Measurements from ENCODE around the gene HDAC9. TPM values are rescaled to one million over a fixed set of nuclear protein-coding genes. Genes with fewer than 3 reads are reported as not detected.

HDAC9 gene
- polyA plus RNA-seq, 2 of the 4 experiments (the other 2 are of a cell fraction): 0.05 to 0.26 TPM

DNA sequence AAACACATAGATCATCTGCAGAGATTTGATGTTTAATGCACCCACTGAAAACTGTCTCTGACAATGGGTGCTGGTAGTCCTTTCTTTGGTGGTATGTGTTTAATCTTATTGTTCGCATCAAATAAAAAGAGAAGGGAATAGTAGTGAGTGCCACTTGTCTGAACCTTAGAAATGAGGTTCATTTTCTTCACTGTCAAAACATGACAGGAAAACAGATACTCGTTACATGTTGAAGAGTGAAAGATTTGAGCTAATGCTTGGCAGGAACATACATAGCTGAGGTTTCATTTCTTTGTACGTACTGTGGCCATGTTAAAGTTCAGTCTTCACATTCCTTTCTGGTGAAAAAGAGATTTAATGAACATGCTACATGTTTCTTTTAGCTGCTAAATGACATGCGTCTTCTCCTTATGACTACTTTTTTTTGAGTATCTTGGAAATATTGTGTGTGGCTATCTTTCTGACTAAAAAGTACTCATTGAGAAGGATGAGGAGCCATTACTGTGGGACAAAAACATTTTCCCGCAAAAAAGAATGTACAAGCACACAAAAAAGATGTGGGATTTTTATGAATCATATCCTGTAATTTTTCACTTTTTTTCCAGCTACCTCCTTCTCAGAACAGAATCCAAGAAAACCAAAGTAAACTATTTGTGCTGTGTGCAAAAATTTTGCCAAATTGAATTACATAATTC is 513.8 kb downstream of the HDAC9 start (continued):
- no peak for TF ChIP-seq RFX5 (IDR thresholded peaks at IDR 0.05)
- TF ChIP-seq NFE2L2 (conservative IDR thresholded peaks at IDR 0.05; ENCODE audit: low read length): no peak
- no peak for TF ChIP-seq FOSB (CRISPR knock-in tag; IDR thresholded peaks at IDR 0.05)
- no peak for TF ChIP-seq FOXS1 (CRISPR knock-in tag; IDR thresholded peaks at IDR 0.05)
- no peak for TF ChIP-seq CHD2 (IDR thresholded peaks at IDR 0.05; ENCODE audit: low read length, partially characterized antibody)

DNA sequence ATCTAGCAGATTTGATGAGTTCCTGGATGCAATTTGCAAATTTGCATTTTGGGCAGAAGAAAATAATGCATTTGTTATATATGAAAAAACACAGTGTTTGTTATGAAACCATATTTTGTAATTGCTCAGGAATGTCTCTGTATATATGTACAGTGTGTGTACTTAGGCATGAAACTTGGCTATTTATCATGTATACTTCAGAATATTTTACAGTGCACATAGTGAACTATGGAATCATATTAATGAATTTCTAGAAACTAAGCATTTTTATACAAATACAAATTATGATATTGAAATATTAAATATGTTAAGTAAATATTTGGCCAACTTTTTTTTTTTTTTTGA is 514.4 kb downstream of the HDAC9 start:
- FAIRE-seq (no peak), ATAC-seq (no peak), DNase-seq (ENCODE audit: low read depth in 1 of 2, low spot score in 1 of 2) (no peak)
- Histone ChIP-seq H3K4me1 (0 out of 3 replicates have a peak, but pooled peaks cover 3% of the 10 kb centered on the region), H3K27ac (no peak overlapping the region), H3K9me3 (no peaks in the 10 kb centered on the region), H3K4me3 (no peak overlapping the region), H3K4me2 (no peak overlapping the region)
- POLR2A ChIA-PET: no interaction called here
- TF ChIP-seq EP300 (IDR thresholded peaks at IDR 0.05): no peak
- TF ChIP-seq ZC3H11A (IDR thresholded peaks at IDR 0.05): no peak
- TF ChIP-seq ZSCAN20 (CRISPR knock-in tag; IDR thresholded peaks at IDR 0.05): no peak
- TF ChIP-seq, protein P1, sequence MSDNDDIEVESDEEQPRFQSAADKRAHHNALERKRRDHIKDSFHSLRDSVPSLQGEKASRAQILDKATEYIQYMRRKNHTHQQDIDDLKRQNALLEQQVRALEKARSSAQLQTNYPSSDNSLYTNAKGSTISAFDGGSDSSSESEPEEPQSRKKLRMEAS (IDR thresholded peaks at IDR 0.05): no peak
- TF ChIP-seq MAFK (IDR thresholded peaks at IDR 0.05; ENCODE audit: partially characterized antibody): no peak
- TF ChIP-seq, protein P2, sequence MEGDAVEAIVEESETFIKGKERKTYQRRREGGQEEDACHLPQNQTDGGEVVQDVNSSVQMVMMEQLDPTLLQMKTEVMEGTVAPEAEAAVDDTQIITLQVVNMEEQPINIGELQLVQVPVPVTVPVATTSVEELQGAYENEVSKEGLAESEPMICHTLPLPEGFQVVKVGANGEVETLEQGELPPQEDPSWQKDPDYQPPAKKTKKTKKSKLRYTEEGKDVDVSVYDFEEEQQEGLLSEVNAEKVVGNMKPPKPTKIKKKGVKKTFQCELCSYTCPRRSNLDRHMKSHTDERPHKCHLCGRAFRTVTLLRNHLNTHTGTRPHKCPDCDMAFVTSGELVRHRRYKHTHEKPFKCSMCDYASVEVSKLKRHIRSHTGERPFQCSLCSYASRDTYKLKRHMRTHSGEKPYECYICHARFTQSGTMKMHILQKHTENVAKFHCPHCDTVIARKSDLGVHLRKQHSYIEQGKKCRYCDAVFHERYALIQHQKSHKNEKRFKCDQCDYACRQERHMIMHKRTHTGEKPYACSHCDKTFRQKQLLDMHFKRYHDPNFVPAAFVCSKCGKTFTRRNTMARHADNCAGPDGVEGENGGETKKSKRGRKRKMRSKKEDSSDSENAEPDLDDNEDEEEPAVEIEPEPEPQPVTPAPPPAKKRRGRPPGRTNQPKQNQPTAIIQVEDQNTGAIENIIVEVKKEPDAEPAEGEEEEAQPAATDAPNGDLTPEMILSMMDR (IDR thresholded peaks at IDR 0.05): no peak
- TF ChIP-seq, protein P3, sequence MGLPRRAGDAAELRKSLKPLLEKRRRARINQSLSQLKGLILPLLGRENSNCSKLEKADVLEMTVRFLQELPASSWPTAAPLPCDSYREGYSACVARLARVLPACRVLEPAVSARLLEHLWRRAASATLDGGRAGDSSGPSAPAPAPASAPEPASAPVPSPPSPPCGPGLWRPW (IDR thresholded peaks at IDR 0.05): no peak
- TF ChIP-seq EHF (CRISPR knock-in tag; IDR thresholded peaks at IDR 0.05): no peak
- TF ChIP-seq, protein P4, sequence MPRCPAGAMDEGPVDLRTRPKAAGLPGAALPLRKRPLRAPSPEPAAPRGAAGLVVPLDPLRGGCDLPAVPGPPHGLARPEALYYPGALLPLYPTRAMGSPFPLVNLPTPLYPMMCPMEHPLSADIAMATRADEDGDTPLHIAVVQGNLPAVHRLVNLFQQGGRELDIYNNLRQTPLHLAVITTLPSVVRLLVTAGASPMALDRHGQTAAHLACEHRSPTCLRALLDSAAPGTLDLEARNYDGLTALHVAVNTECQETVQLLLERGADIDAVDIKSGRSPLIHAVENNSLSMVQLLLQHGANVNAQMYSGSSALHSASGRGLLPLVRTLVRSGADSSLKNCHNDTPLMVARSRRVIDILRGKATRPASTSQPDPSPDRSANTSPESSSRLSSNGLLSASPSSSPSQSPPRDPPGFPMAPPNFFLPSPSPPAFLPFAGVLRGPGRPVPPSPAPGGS (IDR thresholded peaks at IDR 0.05): no peak
- TF ChIP-seq KDM5A (IDR thresholded peaks at IDR 0.05): no peak
- TF ChIP-seq EHMT2 (IDR thresholded peaks at IDR 0.05; ENCODE audit: low read depth): no peak
- TF ChIP-seq, protein P5, sequence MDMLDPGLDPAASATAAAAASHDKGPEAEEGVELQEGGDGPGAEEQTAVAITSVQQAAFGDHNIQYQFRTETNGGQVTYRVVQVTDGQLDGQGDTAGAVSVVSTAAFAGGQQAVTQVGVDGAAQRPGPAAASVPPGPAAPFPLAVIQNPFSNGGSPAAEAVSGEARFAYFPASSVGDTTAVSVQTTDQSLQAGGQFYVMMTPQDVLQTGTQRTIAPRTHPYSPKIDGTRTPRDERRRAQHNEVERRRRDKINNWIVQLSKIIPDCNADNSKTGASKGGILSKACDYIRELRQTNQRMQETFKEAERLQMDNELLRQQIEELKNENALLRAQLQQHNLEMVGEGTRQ (IDR thresholded peaks at IDR 0.05): no peak
- TF ChIP-seq NFE2L2 (conservative IDR thresholded peaks at IDR 0.05; ENCODE audit: low read length): no peak
- CTCF ChIA-PET: interaction anchor here (0.6 kb wide), 1 partner anchor 42 kb away, joined by 3 read pairs; no protein-coding TSS in a partner anchor

DNA sequence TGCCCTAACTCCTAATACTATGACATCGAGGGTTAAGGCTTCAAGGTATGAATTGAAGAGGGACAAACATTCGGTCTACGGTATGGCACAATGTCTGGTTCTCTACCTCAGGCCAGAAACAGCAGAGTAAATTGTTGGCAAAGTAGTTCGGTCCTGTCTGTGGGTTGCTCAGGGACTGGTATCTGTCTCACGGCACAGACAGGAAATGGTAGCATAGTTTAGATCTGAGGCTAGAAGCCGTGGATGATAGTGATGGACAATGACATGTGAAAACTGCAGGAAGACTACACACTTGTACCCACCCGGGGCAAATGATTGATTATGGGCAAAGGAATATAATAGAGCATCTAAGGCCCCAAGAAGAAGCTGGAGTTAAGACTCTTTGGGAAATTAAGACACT is 515.7 kb downstream of the HDAC9 start:
- no peak for FAIRE-seq
- H3K27ac ChIP-seq: no peak overlapping the region
- H3K4me1 ChIP-seq: 0 out of 3 replicates have a peak, but pooled peaks cover 3% of the 10 kb centered on the region
- ChIA-PET POLR2A (no interaction called here), CTCF (no interaction called here)
- ATAC-seq: no peak
- H3K4me3 ChIP-seq: no peak overlapping the region
- no peak overlapping the region for H3K4me2 ChIP-seq
- H3K9me3 ChIP-seq: 0 out of 3 replicates have a peak, but pooled peaks cover 3% of the 10 kb centered on the region
- DNase-seq (ENCODE audit: low read depth in 1 of 2, low spot score in 1 of 2): no peak
- 50% methylated on average over 7 of the region's 7 CpGs for WGBS (ENCODE audit: missing lambda C conversion rate)
- TF ChIP-seq, protein P6, sequence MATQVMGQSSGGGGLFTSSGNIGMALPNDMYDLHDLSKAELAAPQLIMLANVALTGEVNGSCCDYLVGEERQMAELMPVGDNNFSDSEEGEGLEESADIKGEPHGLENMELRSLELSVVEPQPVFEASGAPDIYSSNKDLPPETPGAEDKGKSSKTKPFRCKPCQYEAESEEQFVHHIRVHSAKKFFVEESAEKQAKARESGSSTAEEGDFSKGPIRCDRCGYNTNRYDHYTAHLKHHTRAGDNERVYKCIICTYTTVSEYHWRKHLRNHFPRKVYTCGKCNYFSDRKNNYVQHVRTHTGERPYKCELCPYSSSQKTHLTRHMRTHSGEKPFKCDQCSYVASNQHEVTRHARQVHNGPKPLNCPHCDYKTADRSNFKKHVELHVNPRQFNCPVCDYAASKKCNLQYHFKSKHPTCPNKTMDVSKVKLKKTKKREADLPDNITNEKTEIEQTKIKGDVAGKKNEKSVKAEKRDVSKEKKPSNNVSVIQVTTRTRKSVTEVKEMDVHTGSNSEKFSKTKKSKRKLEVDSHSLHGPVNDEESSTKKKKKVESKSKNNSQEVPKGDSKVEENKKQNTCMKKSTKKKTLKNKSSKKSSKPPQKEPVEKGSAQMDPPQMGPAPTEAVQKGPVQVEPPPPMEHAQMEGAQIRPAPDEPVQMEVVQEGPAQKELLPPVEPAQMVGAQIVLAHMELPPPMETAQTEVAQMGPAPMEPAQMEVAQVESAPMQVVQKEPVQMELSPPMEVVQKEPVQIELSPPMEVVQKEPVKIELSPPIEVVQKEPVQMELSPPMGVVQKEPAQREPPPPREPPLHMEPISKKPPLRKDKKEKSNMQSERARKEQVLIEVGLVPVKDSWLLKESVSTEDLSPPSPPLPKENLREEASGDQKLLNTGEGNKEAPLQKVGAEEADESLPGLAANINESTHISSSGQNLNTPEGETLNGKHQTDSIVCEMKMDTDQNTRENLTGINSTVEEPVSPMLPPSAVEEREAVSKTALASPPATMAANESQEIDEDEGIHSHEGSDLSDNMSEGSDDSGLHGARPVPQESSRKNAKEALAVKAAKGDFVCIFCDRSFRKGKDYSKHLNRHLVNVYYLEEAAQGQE (IDR thresholded peaks at IDR 0.05): no peak
- TF ChIP-seq ZSCAN20 (CRISPR knock-in tag; IDR thresholded peaks at IDR 0.05) (no peak), HOXB13 (CRISPR knock-in tag; IDR thresholded peaks at IDR 0.05; ENCODE audit: low read depth) (no peak), HEYL (CRISPR knock-in tag; IDR thresholded peaks at IDR 0.05) (no peak), EHMT2 (IDR thresholded peaks at IDR 0.05; ENCODE audit: low read depth) (no peak), ZC3H11A (IDR thresholded peaks at IDR 0.05) (no peak), CHD2 (IDR thresholded peaks at IDR 0.05; ENCODE audit: low read length, partially characterized antibody) (no peak), POLR2A (IDR thresholded peaks at IDR 0.05; ENCODE audit: low read length) (no peak), RAD21 (conservative IDR thresholded peaks at IDR 0.05 in 1 of 2, IDR thresholded peaks at IDR 0.05 in 1 of 2) (no peak)
- TF ChIP-seq, protein P2 (IDR thresholded peaks at IDR 0.05): no peak
- TF ChIP-seq, protein P7, sequence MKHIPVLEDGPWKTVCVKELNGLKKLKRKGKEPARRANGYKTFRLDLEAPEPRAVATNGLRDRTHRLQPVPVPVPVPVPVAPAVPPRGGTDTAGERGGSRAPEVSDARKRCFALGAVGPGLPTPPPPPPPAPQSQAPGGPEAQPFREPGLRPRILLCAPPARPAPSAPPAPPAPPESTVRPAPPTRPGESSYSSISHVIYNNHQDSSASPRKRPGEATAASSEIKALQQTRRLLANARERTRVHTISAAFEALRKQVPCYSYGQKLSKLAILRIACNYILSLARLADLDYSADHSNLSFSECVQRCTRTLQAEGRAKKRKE (CRISPR knock-in tag; IDR thresholded peaks at IDR 0.05; ENCODE audit: low read depth): no peak
